ENCODE data around the gene LRBA.

The LRBA gene

DNA sequence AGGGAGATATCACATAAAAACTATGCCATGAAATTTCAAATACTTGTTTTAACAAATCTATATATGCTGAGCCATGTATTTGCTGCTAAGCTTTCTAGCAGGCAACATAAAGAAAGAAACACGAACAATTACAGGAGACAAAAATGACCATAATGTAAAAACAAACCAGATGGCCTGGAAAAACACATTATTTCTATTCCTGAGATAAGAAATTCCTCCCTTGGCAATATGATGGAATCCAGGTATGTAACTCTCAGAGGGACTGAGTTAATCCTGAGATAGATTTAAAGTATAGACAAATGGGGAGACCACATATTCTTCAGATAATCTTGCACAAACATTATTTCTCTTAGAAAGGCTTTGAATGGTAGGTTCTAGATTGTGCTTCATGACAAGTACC is 657.3 kb downstream of the LRBA start:
- H3K4me3 ChIP-seq (ENCODE audit: low read length), result no peak overlapping the region
- no peak for DNase-seq (ENCODE audit: low read depth)
- TF ChIP-seq CTCF (IDR thresholded peaks at IDR 0.05; ENCODE audit: insufficient read depth, low read depth, low read length, missing control alignments), result no peak

GRCh38 chr4:150355858-150356455 is 659.1 kb downstream of the LRBA start:
- no peak for DNase-seq (ENCODE audit: low read depth)
- H3K4me3 ChIP-seq (ENCODE audit: low read length), result no peak overlapping the region
- no peak for TF ChIP-seq CTCF (IDR thresholded peaks at IDR 0.05; ENCODE audit: insufficient read depth, low read depth, low read length, missing control alignments)

- DNase-seq (ENCODE audit: low read depth), result no peak
- no peak for TF ChIP-seq CTCF (IDR thresholded peaks at IDR 0.05; ENCODE audit: insufficient read depth, low read depth, low read length, missing control alignments)
- no peak overlapping the region for H3K4me3 ChIP-seq (ENCODE audit: low read length)
Measured at GRCh38 chr4:150355418-150355817, 659.7 kb downstream of the LRBA start.

GRCh38 chr4:150354214-150354796 is 660.8 kb downstream of the LRBA start:
- H3K4me3 ChIP-seq (ENCODE audit: low read length), result no peak overlapping the region
- DNase-seq (ENCODE audit: low read depth), result no peak
- no peak for TF ChIP-seq CTCF (IDR thresholded peaks at IDR 0.05; ENCODE audit: insufficient read depth, low read depth, low read length, missing control alignments)

DNA sequence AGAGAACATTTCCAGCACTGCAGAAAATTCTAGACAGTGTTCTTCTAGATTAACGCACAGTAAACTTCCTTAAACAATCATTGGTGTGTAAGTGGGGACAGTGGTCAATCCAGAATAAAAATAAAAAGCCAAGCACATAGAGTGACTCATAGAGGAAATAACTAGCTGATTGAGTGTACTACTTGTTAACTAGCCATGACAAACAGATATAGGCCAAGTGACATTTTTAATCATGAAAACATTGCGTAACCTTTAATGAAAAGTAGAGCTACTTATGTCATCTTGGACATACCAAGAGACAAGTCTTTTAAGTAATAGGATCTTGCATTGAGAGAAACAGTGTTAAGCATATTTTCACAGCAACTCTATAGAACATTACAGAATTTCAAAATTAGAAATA is 667.0 kb downstream of the LRBA start:
- H3K4me3 ChIP-seq (ENCODE audit: low read length), result no peak overlapping the region
- no peak for TF ChIP-seq CTCF (IDR thresholded peaks at IDR 0.05; ENCODE audit: insufficient read depth, low read depth, low read length, missing control alignments)
- DNase-seq (ENCODE audit: low read depth), result peak; percentile 77

GRCh38 chr4:150345207-150345744 is 669.8 kb downstream of the LRBA start:
- no peak overlapping the region for H3K4me3 ChIP-seq (ENCODE audit: low read length)
- TF ChIP-seq CTCF (IDR thresholded peaks at IDR 0.05; ENCODE audit: insufficient read depth, low read depth, low read length, missing control alignments), result no peak
- no peak for DNase-seq (ENCODE audit: low read depth)

- H3K4me3 ChIP-seq (ENCODE audit: low read length), result no peak overlapping the region
- no peak for DNase-seq (ENCODE audit: low read depth)
- TF ChIP-seq CTCF (IDR thresholded peaks at IDR 0.05; ENCODE audit: insufficient read depth, low read depth, low read length, missing control alignments), result no peak
Measured at GRCh38 chr4:150343796-150344195, 671.3 kb downstream of the LRBA start.
